Neural crest cell (in vitro differentiated cells): ENCODE results near the gene PRKCB. TPM values are rescaled to one million over a fixed set of nuclear protein-coding genes. Genes with fewer than 3 reads are reported as not detected.

Source experiments
- DNase-seq: peaks from one replicate; pipeline ENCODE4 v3.0.0; 2021; ENCODE audit warnings: low read depth, mixed read lengths, low spot score
- H3K27ac Mint-ChIP-seq: one replicate; pipeline ENCODE4 v1.8.0; 2021; ENCODE audit warnings: mild to moderate bottlenecking, mixed read lengths; ENCODE audit not compliant: unreplicated experiment
- H3K27me3 Mint-ChIP-seq: 2 replicates; pipeline ENCODE4 v1.8.0; 2021; ENCODE audit warnings: low read depth, mild to moderate bottlenecking, mixed read lengths
- H3K36me3 Mint-ChIP-seq: 2 replicates; pipeline ENCODE4 v1.8.0; 2021; ENCODE audit warnings: low read depth, mild to moderate bottlenecking, mixed read lengths
- H3K4me1 Mint-ChIP-seq: 2 replicates; pipeline ENCODE4 v1.8.0; 2021; ENCODE audit warnings: mixed read lengths
- H3K4me3 Mint-ChIP-seq: one replicate; pipeline ENCODE4 v1.8.0; 2021; ENCODE audit warnings: mild to moderate bottlenecking, mixed read lengths
- H3K9me3 Mint-ChIP-seq: 2 replicates; pipeline ENCODE4 v1.8.0; 2021; ENCODE audit warnings: mixed read lengths
- CTCF ChIP-seq: fragments of 200-600 bp; sonication (generic); conservative IDR thresholded peaks from 2 replicates; pipeline ENCODE4 v1.5.0; 2021; ENCODE audit warnings: antibody characterized with exemption, mild to moderate bottlenecking
- total RNA-seq: library from RNA; stranded (reverse); gene quantifications from 2 replicates; pipeline ENCODE4 v1.2.1, GENCODE V29; 2021

Gene PRKCB
- total RNA-seq, 1 donor from 2014 or later: 0.77 TPM

GRCh38 chr16:23957287-23957686 lies 121.5 kb downstream of the PRKCB start:
- H3K4me3 Mint-ChIP-seq: no peak overlapping the region
- no peaks in the 10 kb centered on the region for H3K9me3 Mint-ChIP-seq
- no peaks in the 10 kb centered on the region for H3K36me3 Mint-ChIP-seq
- DNase-seq: no peak
- H3K27me3 Mint-ChIP-seq: peaks cover 52% of the 10 kb centered on the region
- peaks cover 6% of the 10 kb centered on the region for H3K4me1 Mint-ChIP-seq
- no peak for TF ChIP-seq CTCF
- H3K27ac Mint-ChIP-seq: no peak overlapping the region

- TF ChIP-seq CTCF: no peak
- Mint-ChIP-seq H3K27me3 (peaks cover 53% of the 10 kb centered on the region), H3K4me3 (no peak overlapping the region), H3K4me1 (no peaks in the 10 kb centered on the region), H3K36me3 (no peaks in the 10 kb centered on the region), H3K9me3 (no peaks in the 10 kb centered on the region), H3K27ac (no peak overlapping the region)
- DNase-seq: no peak
Observed at GRCh38 chr16:23959072-23959751, 123.4 kb downstream of the PRKCB start.

- no peak overlapping the region for H3K4me3 Mint-ChIP-seq
- no peaks in the 10 kb centered on the region for H3K9me3 Mint-ChIP-seq
Observed at GRCh38 chr16:23959752-23960072, 123.9 kb downstream of the PRKCB start.

GRCh38 chr16:23960081-23960885 lies 124.5 kb downstream of the PRKCB start:
- Mint-ChIP-seq H3K36me3 (no peaks in the 10 kb centered on the region), H3K27ac (no peak overlapping the region), H3K4me1 (no peaks in the 10 kb centered on the region), H3K9me3 (no peaks in the 10 kb centered on the region), H3K27me3 (peaks cover 46% of the 10 kb centered on the region), H3K4me3 (no peak overlapping the region)
- DNase-seq: no peak
- no peak for TF ChIP-seq CTCF

More at GRCh38 chr16:23959752-23960072, 123.9 kb downstream of the PRKCB start:
- DNase-seq: no peak
- no peak overlapping the region for H3K27ac Mint-ChIP-seq
- H3K36me3 Mint-ChIP-seq: no peaks in the 10 kb centered on the region
- peaks cover 50% of the 10 kb centered on the region for H3K27me3 Mint-ChIP-seq
- no peaks in the 10 kb centered on the region for H3K4me1 Mint-ChIP-seq
- no peak for TF ChIP-seq CTCF

- Mint-ChIP-seq H3K27me3 (peaks cover 47% of the 10 kb centered on the region), H3K9me3 (no peaks in the 10 kb centered on the region), H3K36me3 (no peaks in the 10 kb centered on the region), H3K4me3 (no peak overlapping the region), H3K4me1 (no peaks in the 10 kb centered on the region), H3K27ac (no peak overlapping the region)
- TF ChIP-seq CTCF: no peak
- no peak for DNase-seq
Observed at GRCh38 chr16:23962001-23962400, 126.2 kb downstream of the PRKCB start.
